HG03064 (cell line): ENCODE data around the gene DPF1.
"Not testable (repeated sequence)": the region's sequence is repeated elsewhere in the genome, so short reads cannot be mapped to it uniquely, and the experiment has no call there.

Source experiments
- ATAC-seq: cut with Tn5 transposase; IDR thresholded peaks from one replicate; pipeline ENCODE4 v1.9.1; 2021; ENCODE audit warnings: low read depth; ENCODE audit not compliant: unreplicated experiment

DPF1 gene

DNA sequence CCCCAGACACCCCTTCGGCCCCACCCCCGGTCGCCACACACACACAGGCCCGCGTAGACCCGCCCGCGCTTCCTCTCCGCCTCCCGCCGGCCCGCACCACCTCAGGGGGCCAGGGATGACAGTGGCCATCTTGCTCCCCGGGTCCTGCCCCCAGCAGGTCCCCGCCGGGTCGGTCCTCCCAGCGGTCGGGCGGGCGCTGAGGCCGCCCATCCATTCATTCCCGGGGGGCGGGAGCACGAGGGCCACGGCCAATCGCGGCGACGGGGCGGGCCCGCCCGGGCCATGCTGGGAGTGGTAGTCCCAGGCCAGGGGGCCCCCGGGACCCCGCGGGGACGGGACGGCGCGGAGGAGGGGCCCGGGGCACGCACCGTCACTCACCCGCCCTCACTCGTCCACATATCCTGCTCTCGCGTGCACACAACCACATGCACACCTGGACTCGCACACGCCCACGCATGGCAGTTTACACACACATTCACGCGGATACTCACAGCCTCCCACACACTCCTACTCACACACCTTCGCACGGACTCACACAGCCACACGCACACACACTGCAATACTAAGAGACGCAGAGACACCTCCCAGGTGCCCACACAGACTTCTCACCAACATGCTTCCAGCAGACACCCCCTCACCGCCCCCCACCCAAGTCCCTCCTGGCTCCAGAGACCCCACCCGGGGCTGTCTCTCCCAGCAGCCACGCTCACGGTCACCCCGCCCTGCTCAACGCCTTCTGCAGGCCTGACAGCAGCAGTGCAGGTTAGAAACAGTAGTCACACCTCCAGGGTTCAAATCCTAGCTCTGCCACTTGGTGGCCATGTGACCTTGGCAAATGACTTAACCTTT is at the start of gene DPF1:
Gene DPF1 (minus strand): TSS at position 209 of the 849 bp plus-strand sequence. CDS start 80 bp downstream, at position 129.
- no peak for ATAC-seq

DNA sequence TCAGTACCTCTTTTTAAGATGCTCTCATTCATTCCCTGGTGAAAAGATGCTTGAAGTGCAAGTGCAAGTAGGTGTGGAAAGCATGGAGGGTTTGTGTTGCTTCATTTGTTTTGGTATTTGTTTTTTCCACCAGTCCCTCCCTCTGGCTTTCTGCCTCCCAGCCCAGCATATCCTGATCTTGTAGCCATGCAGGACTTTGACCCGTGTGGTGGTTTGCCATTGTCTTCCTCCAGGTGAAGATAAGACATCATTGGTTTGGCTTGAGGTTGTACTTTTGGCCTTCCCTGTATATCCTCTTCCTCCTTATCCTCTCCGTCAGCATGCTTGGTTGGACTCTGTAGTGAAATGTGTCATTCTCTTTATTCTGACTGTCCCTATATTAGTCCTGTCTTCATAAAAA is 49.5 kb upstream of the DPF1 start:
- no peak for ATAC-seq

DNA sequence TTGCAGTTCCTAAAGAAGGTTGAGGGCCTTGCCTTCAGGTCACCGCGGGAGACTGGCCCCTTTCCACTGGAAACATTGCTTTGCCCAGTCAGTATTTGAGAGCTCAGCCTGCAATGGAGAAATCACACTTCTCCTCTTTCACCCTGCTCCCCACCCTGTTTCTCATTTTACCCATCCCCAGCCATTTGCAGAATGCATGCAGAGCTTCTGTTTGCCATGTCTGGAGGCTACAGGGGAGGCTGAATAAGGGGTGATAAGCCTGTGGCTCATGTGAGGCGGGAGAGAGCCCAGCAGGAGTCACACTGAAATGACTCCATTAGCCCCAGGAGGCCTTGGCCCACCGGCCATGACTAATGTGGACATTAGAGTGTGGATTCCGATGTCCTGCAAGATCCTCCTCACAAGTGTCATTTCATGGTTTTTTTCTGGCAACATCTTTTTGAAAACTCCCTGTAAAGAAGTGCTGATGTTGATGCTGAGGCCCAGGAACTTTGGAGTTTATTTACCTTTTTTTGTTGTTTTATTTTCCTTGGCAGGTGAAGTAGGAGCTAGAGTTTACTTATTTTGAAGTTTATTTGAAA is 46.7 kb upstream of the DPF1 start:
- ATAC-seq: no peak

DNA sequence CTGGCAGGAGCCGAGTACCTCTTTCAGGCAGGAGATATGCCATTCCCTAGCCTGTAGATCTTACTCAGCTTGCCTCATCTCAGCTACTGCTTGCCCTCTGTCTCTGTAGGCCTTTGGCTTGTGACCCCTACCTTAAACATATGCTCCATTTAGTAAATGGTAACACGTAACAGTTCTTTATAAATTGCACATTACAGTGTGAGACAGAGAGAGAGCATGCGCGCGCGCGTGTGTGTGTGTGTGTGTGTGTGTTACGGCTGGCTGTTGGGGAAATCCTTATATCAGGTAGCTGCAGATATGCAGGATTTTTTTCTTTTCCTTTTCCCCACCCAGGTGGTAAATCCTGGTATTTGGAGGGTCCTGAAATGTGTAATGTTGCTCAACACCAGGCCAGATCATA is 44.5 kb upstream of the DPF1 start:
- no peak for ATAC-seq

DNA sequence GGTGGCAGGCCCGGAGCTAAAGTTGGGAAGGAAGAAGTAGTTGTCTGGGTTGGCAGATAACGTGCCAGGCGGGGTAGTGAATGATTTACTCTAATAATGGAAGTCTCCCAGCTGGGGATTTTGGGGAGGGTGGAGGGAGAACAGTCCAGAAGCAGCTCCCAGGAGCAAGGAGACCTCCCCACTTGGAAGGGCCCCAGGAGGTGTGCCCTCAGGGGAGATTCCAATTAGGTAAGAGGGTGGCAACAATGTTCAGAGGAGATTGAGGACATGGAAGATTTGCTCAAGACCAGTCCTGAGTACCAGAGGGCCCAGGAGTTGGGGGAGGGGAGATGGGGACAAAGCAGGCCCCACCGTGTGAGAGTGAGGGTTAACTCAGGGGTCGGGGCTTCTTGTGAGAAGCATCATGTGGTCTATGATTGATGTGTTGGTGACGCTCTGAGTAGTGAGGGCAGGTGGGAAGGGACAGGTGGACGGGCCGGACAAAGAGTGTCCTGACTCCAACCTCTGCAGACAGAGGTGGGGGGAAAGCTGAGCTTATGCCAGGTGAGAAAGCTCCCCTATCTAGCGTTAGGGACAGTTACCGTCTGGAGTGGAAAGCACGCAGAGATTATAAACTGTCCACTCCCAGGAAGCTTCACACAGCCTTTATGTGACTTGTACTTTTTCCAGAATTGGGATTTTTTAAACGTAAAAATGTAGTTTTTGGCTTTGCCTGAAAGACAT is 43.9 kb upstream of the DPF1 start:
- ATAC-seq: no peak

DNA sequence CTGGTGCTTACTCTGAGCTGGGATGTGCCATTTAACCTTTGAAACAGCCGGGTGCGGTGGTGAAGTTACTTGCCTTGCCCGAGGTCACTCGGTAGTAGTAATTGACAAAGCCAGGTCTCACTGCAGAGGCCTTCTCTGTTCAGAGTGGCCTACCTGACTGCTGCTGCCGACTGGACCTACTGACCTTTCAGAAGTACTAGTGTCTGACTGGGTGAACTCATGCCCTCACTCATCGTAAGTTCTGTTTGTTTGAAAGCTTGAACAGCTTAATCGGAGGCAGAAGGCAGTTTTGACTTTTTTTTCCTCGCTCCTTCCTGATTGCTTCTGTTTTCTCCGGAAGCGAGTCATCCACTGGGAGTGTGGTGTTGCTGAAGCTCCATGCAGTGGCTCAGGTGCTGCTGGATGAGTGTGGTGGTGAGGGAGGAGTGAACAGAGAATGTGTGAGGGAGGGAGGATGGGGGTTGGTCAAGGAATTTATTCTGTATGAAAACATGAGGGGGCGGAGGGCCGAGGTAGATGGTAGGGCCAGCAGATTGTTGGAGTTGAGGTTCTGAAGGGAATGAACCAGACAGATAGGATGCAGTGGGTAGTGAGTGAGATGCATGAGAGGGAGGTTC is 43.1 kb upstream of the DPF1 start:
- ATAC-seq: no peak

DNA sequence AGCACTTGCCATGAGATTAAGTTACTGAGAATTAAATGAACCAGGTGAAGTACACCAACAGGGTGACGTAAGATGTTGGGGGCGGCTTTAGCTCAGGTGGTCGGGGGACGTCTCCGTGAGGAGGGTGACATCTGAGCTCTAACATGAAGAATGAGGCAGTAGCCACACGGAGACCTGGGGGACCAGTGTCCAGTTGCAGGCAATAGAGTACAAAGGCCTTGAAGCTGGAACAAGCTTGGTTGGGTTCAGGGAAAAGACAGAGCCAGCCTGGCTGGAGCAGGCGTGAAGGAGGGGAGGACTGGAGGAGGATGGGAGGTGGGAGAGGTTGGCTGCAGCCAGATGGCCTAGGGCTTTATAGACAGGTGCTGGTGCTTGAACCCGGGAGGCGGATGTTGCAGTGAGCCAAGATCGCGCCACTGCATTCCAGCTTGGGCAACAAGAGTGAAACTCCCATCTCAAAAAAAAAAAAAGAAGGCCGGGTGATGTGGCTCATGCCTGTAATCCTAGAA is 42.0 kb upstream of the DPF1 start:
- no peak for ATAC-seq

DNA sequence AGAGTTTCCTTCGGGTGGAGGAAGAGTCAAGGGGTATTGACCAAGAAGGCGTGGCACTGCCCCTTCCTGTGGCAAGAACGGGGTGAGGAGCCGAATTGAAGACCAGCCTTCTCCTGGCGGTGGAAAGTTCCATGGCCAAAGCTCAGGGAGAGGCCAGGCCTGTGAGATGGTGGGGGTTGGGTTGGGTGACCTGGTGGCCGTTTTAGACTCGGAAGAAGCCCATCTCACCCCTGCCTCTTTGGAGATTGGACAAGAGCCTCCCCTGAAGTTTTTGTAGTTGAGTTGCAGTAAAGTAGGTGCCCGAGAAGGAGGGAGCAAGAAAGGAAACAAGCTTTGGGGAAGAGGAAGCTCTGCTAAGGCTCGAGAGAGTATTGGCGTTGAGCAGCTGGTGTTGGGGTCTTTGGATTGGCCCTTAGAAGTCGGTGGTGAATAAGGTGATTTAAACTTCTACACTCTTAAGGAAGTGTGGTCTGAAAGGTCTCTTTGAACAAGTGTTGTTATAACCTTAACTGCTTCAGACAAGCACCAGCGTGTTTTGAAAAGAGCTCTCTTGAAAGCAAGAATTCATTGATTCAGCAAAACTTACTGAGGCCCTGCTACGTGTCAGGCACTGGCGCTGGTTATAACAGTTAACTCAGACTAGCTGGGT is 41.3 kb upstream of the DPF1 start:
- no peak for ATAC-seq

DNA sequence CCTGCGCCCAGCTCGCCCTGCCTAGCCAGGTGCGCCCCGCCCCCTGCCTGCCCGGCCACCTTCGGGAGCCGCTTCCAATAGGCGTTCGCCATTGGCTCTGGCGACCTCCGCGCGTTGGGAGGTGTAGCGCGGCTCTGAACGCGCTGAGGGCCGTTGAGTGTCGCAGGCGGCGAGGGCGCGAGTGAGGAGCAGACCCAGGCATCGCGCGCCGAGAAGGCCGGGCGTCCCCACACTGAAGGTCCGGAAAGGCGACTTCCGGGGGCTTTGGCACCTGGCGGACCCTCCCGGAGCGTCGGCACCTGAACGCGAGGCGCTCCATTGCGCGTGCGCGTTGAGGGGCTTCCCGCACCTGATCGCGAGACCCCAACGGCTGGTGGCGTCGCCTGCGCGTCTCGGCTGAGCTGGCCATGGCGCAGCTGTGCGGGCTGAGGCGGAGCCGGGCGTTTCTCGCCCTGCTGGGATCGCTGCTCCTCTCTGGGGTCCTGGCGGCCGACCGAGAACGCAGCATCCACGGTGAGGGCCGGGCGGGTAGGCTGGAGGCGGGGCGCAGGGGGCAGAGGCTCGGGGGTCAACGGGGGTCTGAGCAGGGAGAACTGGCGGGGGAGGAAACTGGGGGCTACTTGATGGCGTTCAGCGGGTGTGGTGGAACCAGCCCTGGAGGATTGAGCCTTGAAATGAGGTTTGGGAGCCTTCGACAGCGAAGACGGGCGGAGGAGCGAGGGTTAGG is 40.6 kb upstream of the DPF1 start, which contains the start of gene SPINT2:
Gene SPINT2 (plus strand): TSS at position 88 of the 727 bp plus-strand sequence. CDS start 320 bp downstream, at position 408.
- no peak for ATAC-seq

DNA sequence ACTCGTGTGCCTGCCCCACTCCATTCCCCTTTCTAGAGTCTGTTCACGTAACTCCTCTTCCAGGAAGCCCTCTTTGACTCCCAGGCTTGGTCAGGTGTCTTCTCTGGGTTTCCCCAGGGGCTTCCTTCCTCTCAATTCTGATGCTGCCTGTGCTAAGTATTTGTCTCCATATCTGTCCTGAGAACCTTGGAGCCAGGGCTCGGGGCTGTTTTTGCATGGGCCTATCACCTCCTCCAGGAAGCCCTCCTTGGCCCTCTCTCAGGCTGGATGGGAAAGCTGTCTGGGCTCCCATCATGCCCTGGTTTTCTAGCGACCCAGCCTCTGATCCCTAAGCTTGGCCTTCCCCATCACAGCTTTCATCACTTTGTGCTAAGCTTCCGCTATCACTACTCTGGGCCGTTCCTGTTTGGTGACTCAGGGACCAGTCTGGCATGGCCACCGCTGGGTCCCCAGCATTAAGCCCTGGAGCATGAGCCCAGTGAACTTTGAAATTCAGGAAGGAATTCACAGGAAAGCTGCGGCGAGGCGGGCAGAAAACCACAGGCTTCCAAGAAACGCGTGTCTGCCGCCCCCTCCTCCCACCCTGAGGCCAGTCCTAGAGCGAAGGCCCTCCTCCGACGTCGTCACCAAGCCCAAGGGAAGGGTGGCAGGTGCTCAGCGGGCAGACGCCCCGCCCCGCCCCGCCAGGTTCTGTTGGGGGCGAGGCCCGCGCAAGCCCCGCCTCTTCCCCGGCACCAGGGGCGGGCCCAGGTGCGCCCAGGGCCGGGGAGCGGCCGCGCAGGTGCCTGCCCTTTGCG is 39.9 kb upstream of the DPF1 start:
- ATAC-seq: no peak

DNA sequence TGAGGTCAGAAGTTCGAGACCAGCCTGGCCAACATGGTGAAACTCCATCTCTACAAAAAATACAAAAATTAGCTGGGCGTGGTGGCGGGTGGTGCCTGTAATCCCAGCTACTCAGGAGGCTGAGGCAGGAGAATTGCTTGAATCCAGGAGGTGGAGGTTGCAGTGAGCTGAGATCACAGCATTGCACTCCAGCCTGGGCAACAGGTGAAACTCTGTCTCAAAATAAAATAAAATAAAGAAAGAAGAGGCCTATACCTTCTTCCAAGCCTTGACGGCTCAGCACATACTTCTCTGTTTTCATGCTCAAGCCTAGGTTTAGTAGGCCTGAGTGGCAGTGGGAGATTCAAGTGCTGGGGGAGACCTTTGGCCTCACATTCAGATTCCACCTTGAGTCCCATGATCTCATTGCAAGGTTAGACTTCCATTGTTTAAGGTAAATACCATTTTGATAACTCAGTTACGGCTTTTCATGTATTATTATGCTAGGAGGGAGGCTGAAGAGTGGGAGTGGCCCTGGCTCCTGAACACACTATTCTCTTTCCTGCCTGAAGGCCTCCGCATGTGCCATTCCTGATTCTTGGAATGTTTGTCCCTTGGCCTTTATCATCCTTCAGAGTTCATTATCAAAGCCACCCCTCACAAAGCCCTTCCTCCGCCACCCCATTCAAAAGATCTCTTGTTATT is 38.7 kb upstream of the DPF1 start:
- no peak for ATAC-seq

DNA sequence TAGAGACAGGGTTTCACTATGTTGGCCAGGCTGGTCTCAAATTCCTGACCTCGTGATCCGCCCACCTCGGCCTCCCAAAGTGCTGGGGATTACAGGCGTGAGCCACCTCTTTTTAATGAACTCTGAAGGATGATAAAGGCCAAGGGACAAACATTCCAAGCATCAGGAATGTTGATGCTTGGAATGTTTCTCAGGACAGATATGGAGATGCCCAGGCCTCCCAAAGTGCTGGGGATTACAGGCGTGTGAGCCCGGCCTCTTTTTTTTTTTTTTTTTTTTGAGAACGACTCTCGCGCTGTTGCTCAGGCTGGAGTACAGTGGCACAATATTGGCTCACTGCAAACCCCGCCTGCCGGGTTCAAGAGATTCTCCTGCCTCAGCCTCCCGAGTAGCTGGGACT is 37.9 kb upstream of the DPF1 start:
- ATAC-seq: not testable (repeated sequence)

DNA sequence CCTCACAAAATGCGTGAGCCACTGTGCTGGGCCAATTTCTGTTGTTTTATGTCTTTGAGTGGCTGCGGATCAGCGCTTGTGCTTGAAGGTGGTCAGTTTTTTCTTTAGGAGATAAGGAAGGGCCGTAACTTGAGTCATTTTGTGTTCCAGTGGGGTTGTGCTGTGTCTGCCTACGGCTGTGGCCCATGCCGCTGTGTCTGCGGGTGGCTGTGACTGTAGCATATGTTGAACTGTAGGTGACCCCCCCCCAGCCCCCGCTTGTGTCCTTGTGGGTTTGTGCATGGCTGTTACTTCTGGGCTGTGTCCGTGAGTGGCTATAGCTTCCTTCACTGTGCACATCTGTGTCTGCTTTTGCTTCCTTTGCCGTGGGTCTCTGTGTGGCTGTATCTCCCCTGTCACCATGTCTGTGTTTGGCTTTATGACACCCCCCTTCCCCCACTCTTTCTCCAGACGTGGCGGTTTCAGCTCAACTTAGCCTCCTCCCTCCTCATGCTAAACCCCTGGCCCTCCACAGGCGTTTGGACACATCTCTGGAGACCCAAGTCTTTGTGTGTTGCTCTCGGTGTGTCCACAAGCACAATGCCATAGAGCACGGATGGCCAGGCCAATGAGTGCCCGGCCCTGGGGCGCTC is 31.5 kb upstream of the DPF1 start:
- ATAC-seq: no peak

DNA sequence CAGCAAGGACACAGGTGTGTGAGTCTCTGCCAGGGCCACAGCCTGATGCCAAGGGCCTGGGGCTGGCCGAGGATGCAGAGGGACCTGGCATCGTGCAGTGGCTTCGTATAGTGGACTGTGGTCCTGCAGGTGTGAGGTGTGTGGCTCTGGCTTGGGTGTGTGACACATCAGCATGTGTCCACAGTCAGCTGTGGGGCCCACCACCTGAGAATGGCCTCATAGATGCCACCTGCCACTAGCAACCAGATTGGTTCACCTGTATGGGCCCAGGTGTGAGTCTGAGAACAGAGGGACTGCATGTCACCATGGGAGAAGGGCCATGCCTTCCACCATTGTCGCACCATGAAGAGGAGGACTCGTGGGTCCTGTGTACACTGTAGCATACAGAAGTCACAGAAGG is 29.8 kb upstream of the DPF1 start:
- no peak for ATAC-seq

DNA sequence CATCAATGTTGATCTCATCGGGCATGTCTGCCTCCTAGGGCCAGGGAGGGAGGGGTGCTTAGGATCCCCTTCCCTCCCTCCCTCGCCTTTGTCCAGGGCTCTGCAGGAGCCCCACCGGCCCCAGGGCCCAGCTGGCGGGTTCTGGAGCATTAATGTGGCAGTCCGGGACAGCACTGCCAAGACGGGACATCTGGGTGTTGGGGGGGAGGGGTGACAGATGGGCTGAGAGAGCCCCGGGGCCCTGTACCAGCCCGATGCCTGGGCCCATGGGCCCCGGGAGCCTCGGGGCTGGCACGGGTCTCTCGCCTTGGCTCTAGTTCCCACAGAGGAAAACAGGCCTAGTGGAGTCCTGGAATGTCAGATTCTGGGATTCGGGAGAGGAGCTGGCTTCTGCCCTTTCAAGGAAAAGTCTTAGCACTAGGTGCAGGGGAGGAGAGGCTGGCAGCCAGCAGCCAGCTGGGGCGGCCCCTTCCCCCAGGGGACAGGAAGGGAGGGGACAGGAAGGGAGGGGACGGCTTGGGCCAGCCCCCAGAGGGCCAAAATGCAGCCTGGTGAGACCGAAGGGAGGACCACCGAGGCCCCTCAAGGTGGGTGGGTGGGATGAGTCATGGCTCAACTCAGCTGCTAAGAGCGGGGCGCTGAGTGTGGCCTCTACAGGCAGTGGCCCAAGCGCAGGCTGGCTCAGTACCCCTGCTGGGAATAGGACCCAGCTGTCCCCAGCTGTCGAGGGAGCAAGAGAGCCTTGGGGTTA is 29.1 kb upstream of the DPF1 start:
- no peak for ATAC-seq

DNA sequence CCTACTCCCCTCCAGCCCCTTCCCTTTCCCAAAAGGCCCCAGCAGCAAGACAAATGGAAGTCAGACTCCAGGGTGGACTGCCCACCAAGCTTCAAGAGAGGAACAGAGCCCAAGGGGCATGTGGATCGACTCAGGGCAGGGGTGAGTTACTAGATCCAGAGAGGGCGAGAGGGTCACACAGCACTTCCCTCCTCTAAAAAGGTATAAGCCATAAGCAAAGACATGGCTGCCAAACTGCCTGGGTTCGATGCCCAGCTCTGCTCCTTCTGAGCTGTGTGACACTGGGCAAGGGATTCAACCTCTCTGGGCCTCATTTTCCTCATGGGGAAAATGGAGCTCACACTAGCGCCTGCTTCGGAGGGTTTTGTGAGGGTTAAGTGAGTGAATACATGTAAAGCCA is 28.4 kb upstream of the DPF1 start:
- ATAC-seq: no peak

DNA sequence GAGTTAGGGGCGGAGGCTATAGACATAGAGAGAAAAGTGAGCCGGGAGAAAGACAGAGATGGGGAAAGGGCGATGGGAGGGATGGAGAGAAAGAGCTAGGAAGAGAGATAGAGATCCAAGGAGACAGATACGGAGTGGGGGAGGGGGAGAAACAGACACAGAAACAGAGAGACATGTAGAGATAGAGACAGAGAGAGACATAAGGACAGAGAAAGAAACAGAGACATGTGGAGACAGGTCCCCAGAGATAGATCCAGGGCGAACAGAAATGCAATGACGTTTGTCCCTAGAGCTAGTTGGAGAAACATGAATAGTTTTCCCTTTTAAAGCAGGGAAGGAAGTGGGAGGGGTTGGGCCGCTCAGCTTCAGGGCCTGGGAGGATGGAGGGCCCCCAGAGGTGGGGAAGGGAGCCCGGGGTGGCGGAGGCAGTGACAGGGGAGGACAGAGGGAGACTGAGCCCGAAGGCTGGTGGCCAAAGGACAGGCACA is 27.6 kb upstream of the DPF1 start:
- no peak for ATAC-seq
